Measurements from ENCODE around the gene LMBRD1. TPM values are rescaled to one million over a fixed set of nuclear protein-coding genes. Genes with fewer than 3 reads are reported as not detected.

LMBRD1 gene
- total and polyA plus RNA-seq, 8 donors: 9.8 to 83.0 (median 28.1) TPM

GRCh38 chr6:69624944-69625343 is 171.9 kb downstream of the LMBRD1 start:
- no peak for DNase-seq
- Histone ChIP-seq H3K9me3 (no peaks in the 10 kb centered on the region), H3K27ac (no peak overlapping the region), H3K27me3 (no peaks in the 10 kb centered on the region), H3K36me3 (no peaks in the 10 kb centered on the region), H3K4me3 (no peak overlapping the region), H3K4me1 (no peaks in the 10 kb centered on the region)
- TF ChIP-seq EP300 (IDR thresholded peaks at IDR 0.05) (no peak), POLR2AphosphoS5 (IDR thresholded peaks at IDR 0.05) (no peak), POLR2A (IDR thresholded peaks at IDR 0.05) (no peak), CTCF (IDR thresholded peaks at IDR 0.05) (no peak)
- intact Hi-C loops (cut with DNase I; ENCODE audit: low total_unique reads): no loop called here
- WGBS, 5 donors: 70 to 97% (median 71%) methylated on average over 2 of the region's 2 CpGs

Other genes with a start within 250 kb of the LMBRD1 start
- 10 to 100 TPM in 2 of 5 donors, 1 to 10 TPM in 1, under 1 TPM in 1, not detected in 1; 0.45 to 13.4 (median 7.1) TPM for gene COL19A1, start 69.5 kb upstream of the LMBRD1 start, total RNA-seq
- under 1 TPM in 1 of 3 donors, not detected in 2; 0.13 TPM for gene COL19A1, start 69.5 kb upstream of the LMBRD1 start, polyA plus RNA-seq